ENCODE measurements around the gene RUBCNL.

DNA sequence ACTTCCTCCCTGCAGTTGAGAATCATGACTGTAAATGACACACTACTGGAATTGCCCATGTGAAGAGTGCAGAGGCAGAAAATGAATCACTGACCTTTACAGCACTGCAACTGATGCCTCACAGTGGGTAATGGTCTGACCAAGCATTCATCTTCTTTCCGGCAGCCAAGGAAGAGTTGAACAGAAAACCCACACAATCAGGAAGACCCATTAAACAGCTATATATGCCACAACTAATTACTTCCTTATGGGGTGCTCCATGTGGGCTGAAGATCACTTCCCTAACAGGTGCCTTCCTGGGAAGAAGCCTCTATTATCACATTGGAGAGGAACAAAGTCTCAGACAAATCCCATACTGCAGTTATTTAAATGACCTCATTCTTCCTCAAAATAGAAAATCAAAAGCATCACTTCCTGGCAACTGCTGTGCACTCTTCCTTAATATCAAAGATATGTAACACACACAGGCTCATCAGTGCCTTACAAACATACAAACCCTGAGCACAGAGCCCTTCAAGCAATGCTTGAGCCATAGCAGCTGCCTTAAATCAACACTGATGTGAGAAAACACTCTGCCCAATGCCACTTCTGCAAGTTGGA, 45.8 kb downstream of the RUBCNL start:
- TF ChIP-seq EP300 (IDR thresholded peaks at IDR 0.05) (no peak), CTCF (IDR thresholded peaks at IDR 0.05) (no peak), POLR2AphosphoS5 (IDR thresholded peaks at IDR 0.05) (no peak)
